ENCODE results near the gene SF1.

DNA sequence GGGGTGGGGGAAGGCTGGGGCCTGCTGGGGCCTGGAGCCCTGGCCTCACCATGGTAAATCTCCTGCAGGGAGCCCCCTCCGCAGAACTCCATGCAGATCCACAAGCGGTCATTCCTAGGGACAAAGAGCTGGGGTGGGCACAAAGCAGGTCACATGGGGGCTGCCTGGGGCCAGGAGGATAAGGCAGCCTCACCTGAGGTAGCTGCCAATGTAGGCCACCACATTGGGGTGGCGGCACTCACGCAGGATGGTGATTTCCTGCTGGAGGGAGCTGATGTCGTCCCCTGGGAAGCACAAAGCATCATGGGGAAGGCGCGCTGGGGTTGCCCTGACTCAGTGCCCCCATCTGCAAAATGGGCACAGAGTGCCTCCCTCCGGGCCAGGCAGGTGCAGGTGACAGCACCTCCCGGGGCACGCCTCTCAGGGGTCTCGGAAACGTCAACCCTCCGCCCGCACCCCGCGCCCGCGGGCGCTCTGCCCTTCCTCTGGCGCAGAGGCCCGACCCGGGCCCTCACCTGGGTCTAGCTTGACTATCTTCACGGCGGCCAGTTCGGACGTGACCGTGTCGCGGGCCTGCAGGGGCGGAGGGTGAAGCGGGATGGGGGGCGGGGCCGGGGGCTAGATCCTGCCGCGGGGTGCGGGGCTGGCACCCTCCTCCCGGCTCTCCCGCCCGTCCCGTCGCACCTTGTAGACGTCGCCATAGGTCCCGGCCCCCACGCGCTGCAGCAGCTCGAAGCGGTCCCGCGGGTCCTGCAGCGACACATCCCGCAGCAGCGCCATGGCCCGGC is 24.2 kb upstream of the SF1 start:
- TF ChIP-seq, protein P1, sequence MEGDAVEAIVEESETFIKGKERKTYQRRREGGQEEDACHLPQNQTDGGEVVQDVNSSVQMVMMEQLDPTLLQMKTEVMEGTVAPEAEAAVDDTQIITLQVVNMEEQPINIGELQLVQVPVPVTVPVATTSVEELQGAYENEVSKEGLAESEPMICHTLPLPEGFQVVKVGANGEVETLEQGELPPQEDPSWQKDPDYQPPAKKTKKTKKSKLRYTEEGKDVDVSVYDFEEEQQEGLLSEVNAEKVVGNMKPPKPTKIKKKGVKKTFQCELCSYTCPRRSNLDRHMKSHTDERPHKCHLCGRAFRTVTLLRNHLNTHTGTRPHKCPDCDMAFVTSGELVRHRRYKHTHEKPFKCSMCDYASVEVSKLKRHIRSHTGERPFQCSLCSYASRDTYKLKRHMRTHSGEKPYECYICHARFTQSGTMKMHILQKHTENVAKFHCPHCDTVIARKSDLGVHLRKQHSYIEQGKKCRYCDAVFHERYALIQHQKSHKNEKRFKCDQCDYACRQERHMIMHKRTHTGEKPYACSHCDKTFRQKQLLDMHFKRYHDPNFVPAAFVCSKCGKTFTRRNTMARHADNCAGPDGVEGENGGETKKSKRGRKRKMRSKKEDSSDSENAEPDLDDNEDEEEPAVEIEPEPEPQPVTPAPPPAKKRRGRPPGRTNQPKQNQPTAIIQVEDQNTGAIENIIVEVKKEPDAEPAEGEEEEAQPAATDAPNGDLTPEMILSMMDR (IDR thresholded peaks at IDR 0.05; ENCODE audit: low read depth, low read length): no peak
- no peak for TF ChIP-seq EZH2phosphoT487 (IDR thresholded peaks at IDR 0.05; ENCODE audit: low read depth)

Data from OCI-LY3 (cell line).